H9 (cell line): ENCODE measurements around the gene TLDC2. TPM values are rescaled to one million over a fixed set of nuclear protein-coding genes. Genes with fewer than 3 reads are reported as not detected.

Experiments used
- DNase-seq: peaks from one replicate; pipeline ENCODE4 v3.0.0-alpha.2; 2017
- H2AFZ ChIP-seq: one replicate; pipeline ENCODE4 v1.6.1; 2013; ENCODE audit warnings: mild to moderate bottlenecking, low read length, control low read depth, moderate library complexity
- H2AK5ac ChIP-seq: 2 replicates; pipeline ENCODE4 v1.6.1; 2013; ENCODE audit warnings: low read length, control low read depth, mixed read lengths; ENCODE audit not compliant: insufficient read length
- H2BK120ac ChIP-seq: one replicate; pipeline ENCODE4 v1.6.1; 2013; ENCODE audit warnings: low read depth, mild to moderate bottlenecking, low read length, control low read depth, inconsistent platforms; ENCODE audit not compliant: poor library complexity, severe bottlenecking
- H2BK12ac ChIP-seq: 2 replicates; pipeline ENCODE4 v1.6.1; 2013; ENCODE audit warnings: low read length, control low read depth, mixed read lengths, low read depth; ENCODE audit not compliant: insufficient read length
- H2BK15ac ChIP-seq: 2 replicates; pipeline ENCODE4 v1.6.1; 2013; ENCODE audit warnings: low read depth, low read length, control low read depth
- H2BK20ac ChIP-seq: one replicate; pipeline ENCODE4 v1.6.1; 2013; ENCODE audit warnings: low read depth, mild to moderate bottlenecking, low read length, control low read depth, inconsistent platforms; ENCODE audit not compliant: poor library complexity, severe bottlenecking
- H2BK5ac ChIP-seq: 2 replicates; pipeline ENCODE4 v1.6.1; 2013; ENCODE audit warnings: low read length, control low read depth, mixed read lengths; ENCODE audit not compliant: insufficient read length
- H3K14ac ChIP-seq: 2 replicates; pipeline ENCODE4 v1.6.1; 2013; ENCODE audit warnings: low read length, control low read depth; ENCODE audit not compliant: insufficient read depth
- H3K18ac ChIP-seq: 2 replicates; pipeline ENCODE4 v1.6.1; 2013; ENCODE audit warnings: low read depth, mild to moderate bottlenecking, mixed read lengths, low read length, control low read depth; ENCODE audit not compliant: insufficient read length
- H3K23ac ChIP-seq: 2 replicates; pipeline ENCODE4 v1.6.1; 2013; ENCODE audit warnings: low read length, control low read depth, mixed read lengths, low read depth; ENCODE audit not compliant: insufficient read length
- H3K23me2 ChIP-seq: 2 replicates; pipeline ENCODE4 v1.6.1; 2013; ENCODE audit warnings: low read depth, mild to moderate bottlenecking, mixed read lengths, low read length, control low read depth; ENCODE audit not compliant: insufficient read length, poor library complexity, severe bottlenecking
- H3K27ac ChIP-seq: 2 replicates; pipeline ENCODE4 v1.5.1; 2013; ENCODE audit warnings: low read length, control low read depth, mixed read lengths, low read depth; ENCODE audit not compliant: insufficient read length
- H3K27me3 ChIP-seq: 2 replicates; pipeline ENCODE4 v1.6.1; 2013; ENCODE audit warnings: low read length, control low read depth, inconsistent platforms; ENCODE audit not compliant: insufficient read depth
- H3K4ac ChIP-seq: 2 replicates; pipeline ENCODE4 v1.6.1; 2013; ENCODE audit warnings: low read depth, mild to moderate bottlenecking, control low read depth, inconsistent platforms, low read length, moderate library complexity
- H3K4me1 ChIP-seq: 2 replicates; pipeline ENCODE4 v1.6.1; 2013; ENCODE audit warnings: low read length, control low read depth, inconsistent platforms; ENCODE audit not compliant: insufficient read depth
- H3K4me2 ChIP-seq: 2 replicates; pipeline ENCODE4 v1.6.1; 2013; ENCODE audit warnings: low read length, control low read depth, mixed read lengths; ENCODE audit not compliant: insufficient read length, insufficient read depth
- H3K56ac ChIP-seq: 2 replicates; pipeline ENCODE4 v1.6.1; 2013; ENCODE audit warnings: low read depth, mild to moderate bottlenecking, mixed read lengths, low read length, control low read depth; ENCODE audit not compliant: insufficient read length
- H3K79me1 ChIP-seq: 2 replicates; pipeline ENCODE4 v1.6.1; 2013; ENCODE audit warnings: low read depth, mild to moderate bottlenecking, moderate library complexity, low read length, control low read depth, inconsistent platforms; ENCODE audit not compliant: insufficient read depth, poor library complexity, severe bottlenecking
- H3K79me2 ChIP-seq: 2 replicates; pipeline ENCODE4 v1.6.1; 2013; ENCODE audit warnings: low read length, control low read depth, inconsistent platforms; ENCODE audit not compliant: insufficient read depth
- H3K9ac ChIP-seq: 2 replicates; pipeline ENCODE4 v1.6.1; 2013; ENCODE audit warnings: low read length, control low read depth, mixed read lengths; ENCODE audit not compliant: insufficient read length; ENCODE audit errors: extremely low read depth
- H3K9me3 ChIP-seq: one replicate; pipeline ENCODE4 v1.6.1; 2013; ENCODE audit warnings: low read depth, low read length, inconsistent platforms; ENCODE audit not compliant: control insufficient read depth
- H3T11ph ChIP-seq: one replicate; pipeline ENCODE4 v1.6.1; 2013; ENCODE audit warnings: mild to moderate bottlenecking, low read length, control low read depth, inconsistent platforms
- H4K20me1 ChIP-seq: one replicate; pipeline ENCODE4 v1.6.1; 2013; ENCODE audit not compliant: control insufficient read depth, insufficient read length, insufficient read depth
- H4K5ac ChIP-seq: 2 replicates; pipeline ENCODE4 v1.6.1; 2013; ENCODE audit warnings: low read depth, mild to moderate bottlenecking, mixed read lengths, low read length, control low read depth; ENCODE audit not compliant: insufficient read length
- H4K8ac ChIP-seq: replicated peaks from 2 replicates; pipeline ENCODE4 v1.6.1; 2013; ENCODE audit warnings: low read length, control low read depth, mixed read lengths, low read depth; ENCODE audit not compliant: insufficient read length
- H4K91ac ChIP-seq: 2 replicates; pipeline ENCODE4 v1.6.1; 2013; ENCODE audit warnings: low read depth, mild to moderate bottlenecking, moderate library complexity, mixed read lengths, low read length, control low read depth; ENCODE audit not compliant: insufficient read length
- H3K27ac Mint-ChIP-seq, 3 experiments: 2 replicates in 2 of 3; 3 replicates in 1 of 3; pipeline ENCODE4 v1.8.0; 2020 to 2021; ENCODE audit warnings: mixed read lengths in 3 of 3, mild to moderate bottlenecking in 1 of 3, moderate library complexity in 1 of 3
- H3K27me3 Mint-ChIP-seq: 2 replicates; pipeline ENCODE4 v1.8.0; 2021; ENCODE audit warnings: low read depth, mild to moderate bottlenecking, moderate library complexity, mixed read lengths
- H3K36me3 Mint-ChIP-seq, 3 experiments: 2 replicates in 2 of 3; 3 replicates in 1 of 3; pipeline ENCODE4 v1.8.0; 2020 to 2021; ENCODE audit warnings: low read depth in 3 of 3, mixed read lengths in 3 of 3; ENCODE audit not compliant: insufficient read depth in 1 of 3
- H3K4me1 Mint-ChIP-seq, 2 experiments: 2 replicates each; pipeline ENCODE4 v1.8.0; 2020; ENCODE audit warnings: mixed read lengths in 2 of 2
- H3K4me3 Mint-ChIP-seq, 2 experiments: 2 replicates in 1 of 2; 3 replicates in 1 of 2; pipeline ENCODE4 v1.8.0; 2020 to 2021; ENCODE audit warnings: mild to moderate bottlenecking in 2 of 2, mixed read lengths in 2 of 2, moderate library complexity in 1 of 2
- H3K9me3 Mint-ChIP-seq, 2 experiments: 2 replicates in 1 of 2; 3 replicates in 1 of 2; pipeline ENCODE4 v1.8.0; 2020; ENCODE audit warnings: mild to moderate bottlenecking in 2 of 2, mixed read lengths in 2 of 2, moderate library complexity in 1 of 2
- CTCF ChIP-seq: fragments of 200-600 bp; sonication (generic); conservative IDR thresholded peaks from 3 replicates; pipeline ENCODE4 v1.8.0; 2021; ENCODE audit warnings: antibody characterized with exemption, mild to moderate bottlenecking
- WGBS: extraction: QIAGEN DNeasy Blood & Tissue Kit; methylation state at CpG from one replicate; pipeline ENCODE4 v1.1.7; 2013; ENCODE audit warnings: missing lambda C conversion rate, low lambda C conversion rate, mixed read lengths; ENCODE audit not compliant: insufficient read length; ENCODE audit errors: extremely low coverage; 5-methylcytosine and 5-hydroxymethylcytosine counted together
- total RNA-seq: library from RNA; stranded (reverse); gene quantifications from 2 replicates; pipeline ENCODE4 v1.2.1, GENCODE V29; 2021

TLDC2 gene
- total RNA-seq, 1 experiment from 2014 or later, result 0.11 TPM

- Mint-ChIP-seq H3K4me1 (peaks cover 42 to 50% of the 10 kb centered on the region in 2 experiments), H3K27me3 (peaks cover 27% of the 10 kb centered on the region), H3K27ac (no peak overlapping the region), H3K4me3 (peak overlapping the region; percentile 64 to 79; a peak in 4 of 5 replicates), H3K36me3 (peaks cover 0 to 10% (median 6%) of the 10 kb centered on the region in 3 experiments; a peak in 6 of 7 replicates), H3K9me3 (no peaks in the 10 kb centered on the region)
- no peak for TF ChIP-seq CTCF
- Histone ChIP-seq H2BK15ac (no peak overlapping the region), H2AK5ac (no peak overlapping the region), H3K14ac (no peak overlapping the region), H3K18ac (no peak overlapping the region), H3T11ph (no peak overlapping the region), H3K27me3 (no peaks in the 10 kb centered on the region), H4K5ac (no peak overlapping the region), H3K27ac (no peak overlapping the region), H3K23ac (no peak overlapping the region), H4K91ac (no peak overlapping the region), H3K9me3 (no peaks in the 10 kb centered on the region), H4K20me1 (no peaks in the 10 kb centered on the region), H3K79me2 (no peaks in the 10 kb centered on the region), H2BK5ac (no peak overlapping the region), H2BK12ac (no peak overlapping the region), H3K4me1 (peaks cover 2% of the 10 kb centered on the region; the same call in 1 of the 2 replicates), H3K23me2 (peaks cover 3% of the 10 kb centered on the region), H3K9ac (no peak overlapping the region), H3K79me1 (no peaks in the 10 kb centered on the region), H3K4ac (no peak overlapping the region), H2BK120ac (no peak overlapping the region), H3K56ac (no peak overlapping the region), H2AFZ (no peak overlapping the region), H3K4me2 (peak overlapping the region; percentile 34), H4K8ac (no peak overlapping the region), H2BK20ac (no peak overlapping the region)
- whole genome bisulfite sequencing, result no CpG with 5 or more reads among the region's 7 CpGs
- no peak for DNase-seq
These were observed 14.4 kb upstream of the TLDC2 start for GRCh38 chr20:36861625-36861874.
